Measurements from ENCODE around the gene COMMD4. TPM values are rescaled to one million over a fixed set of nuclear protein-coding genes. Genes with fewer than 3 reads are reported as not detected.

COMMD4 gene
- total and polyA plus RNA-seq, 2 donors from 2014 or later = 67.6 to 162 TPM

GRCh38 chr15:75367406-75367912 is 31.6 kb downstream of the COMMD4 start:
- Histone ChIP-seq H3K36me3 (ENCODE audit: control insufficient read depth in 2 of 3, insufficient read depth in 3 of 3, low read length in 3 of 3) (peaks cover 9 to 50% (median 34%) of the 10 kb centered on the region in 3 donors), H3K27ac (ENCODE audit: low read depth in 2 of 2, low read length in 2 of 2) (peak overlapping the region; percentile 70 to 99), H3K4me3 (ENCODE audit: low read length in 3 of 3) (peak overlapping the region; percentile 52 to 84 (median 80)), H3K9ac (ENCODE audit: low read length in 3 of 3) (peak overlapping the region; percentile 21 to 42 (median 27)), H3K9me3 (ENCODE audit: control insufficient read depth in 2 of 3, insufficient read depth in 1 of 3, low read length in 3 of 3) (no peaks in the 10 kb centered on the region), H3K27me3 (ENCODE audit: control insufficient read depth, insufficient read depth, low read length) (no peaks in the 10 kb centered on the region), H3K4me1 (ENCODE audit: control insufficient read depth in 2 of 3, insufficient read depth in 2 of 3, low read depth in 1 of 3, low read length in 3 of 3) (peaks cover 4 to 17% (median 15%) of the 10 kb centered on the region in 3 donors)
- intact Hi-C loops (cut with DNase I) = no loop called here
- DNase-seq = peak in 1 of 5 donors; percentile 45
- no peak for TF ChIP-seq CTCF (IDR thresholded peaks at IDR 0.05; ENCODE audit: borderline replicate concordance, extremely low read depth, insufficient read depth)
- FAIRE-seq = no peak

- intact Hi-C loops (cut with DNase I) = no loop called here
- Histone ChIP-seq H3K36me3 (ENCODE audit: control insufficient read depth in 2 of 3, insufficient read depth in 3 of 3, low read length in 3 of 3) (peaks cover 9 to 49% (median 36%) of the 10 kb centered on the region in 3 donors), H3K27me3 (ENCODE audit: control insufficient read depth, insufficient read depth, low read length) (no peaks in the 10 kb centered on the region), H3K9me3 (ENCODE audit: control insufficient read depth in 2 of 3, insufficient read depth in 1 of 3, low read length in 3 of 3) (no peaks in the 10 kb centered on the region), H3K4me1 (ENCODE audit: control insufficient read depth in 2 of 3, insufficient read depth in 2 of 3, low read depth in 1 of 3, low read length in 3 of 3) (peaks cover 4 to 17% (median 15%) of the 10 kb centered on the region in 3 donors), H3K4me3 (ENCODE audit: low read length in 3 of 3) (peak within 1 kb of the TSS; percentile 80 to 92 (median 84)), H3K27ac (ENCODE audit: low read depth in 2 of 2, low read length in 2 of 2) (peak within 1 kb of the TSS; percentile 97 to 99), H3K9ac (ENCODE audit: low read length in 3 of 3) (peak within 1 kb of the TSS; percentile 61 to 93 (median 85))
- peak; percentile 75 for TF ChIP-seq CTCF (IDR thresholded peaks at IDR 0.05; ENCODE audit: borderline replicate concordance, extremely low read depth, insufficient read depth)
- FAIRE-seq = peak; percentile 44
- DNase-seq = peak; percentile 96 to 98 (median 98)
Measured at GRCh38 chr15:75367913-75368688, 32.2 kb downstream of the COMMD4 start, which contains the start of gene MAN2C1. TSS of gene MAN2C1 (minus strand) at chr15:75368607. CDS start at chr15:75368583, 24 bp downstream.

- FAIRE-seq (no peak), DNase-seq (peak in 1 of 5 donors; percentile 26)
- H3K4me3 ChIP-seq (ENCODE audit: low read length in 3 of 3) = peak overlapping the region; percentile 80 to 92 (median 84)
- peak overlapping the region; percentile 86 to 99 for H3K27ac ChIP-seq (ENCODE audit: low read depth in 2 of 2, low read length in 2 of 2)
- TF ChIP-seq CTCF (IDR thresholded peaks at IDR 0.05; ENCODE audit: borderline replicate concordance, extremely low read depth, insufficient read depth) = no peak
- H3K4me1 ChIP-seq (ENCODE audit: control insufficient read depth in 2 of 3, insufficient read depth in 2 of 3, low read depth in 1 of 3, low read length in 3 of 3) = peaks cover 4 to 17% (median 15%) of the 10 kb centered on the region in 3 donors
- H3K9ac ChIP-seq (ENCODE audit: low read length in 3 of 3) = peak overlapping the region; percentile 61 to 93 (median 85)
- peaks cover 9 to 52% (median 37%) of the 10 kb centered on the region in 3 donors for H3K36me3 ChIP-seq (ENCODE audit: control insufficient read depth in 2 of 3, insufficient read depth in 3 of 3, low read length in 3 of 3)
- no peaks in the 10 kb centered on the region for H3K27me3 ChIP-seq (ENCODE audit: control insufficient read depth, insufficient read depth, low read length)
- H3K9me3 ChIP-seq (ENCODE audit: control insufficient read depth in 2 of 3, insufficient read depth in 1 of 3, low read length in 3 of 3) = no peaks in the 10 kb centered on the region
- intact Hi-C loops (cut with DNase I) = no loop called here
Measured at GRCh38 chr15:75368689-75369239, 32.9 kb downstream of the COMMD4 start.
